Fibroblast of lung (primary cell): ENCODE data around the gene VAV2. TPM values are rescaled to one million over a fixed set of nuclear protein-coding genes. Genes with fewer than 3 reads are reported as not detected.
A peak's percentile ranks its signal among the peaks of the same experiment; 100 is the strongest.

Experiments used
- DNase-seq, 2 donors: peaks; one replicate each; pipeline versions ENCODE4 v3.0.0 to v3.0.0-alpha.2; 2010; ENCODE audit warnings: low read depth in 2 of 2
- H2AFZ ChIP-seq: 2 replicates; pipeline ENCODE4 v1.5.1; 2012; ENCODE audit warnings: low read length, control low read depth, inconsistent platforms
- H3K27ac ChIP-seq: 2 replicates; pipeline ENCODE4 v1.5.1; 2011; ENCODE audit warnings: low read length, control low read depth; ENCODE audit not compliant: insufficient read depth
- H3K27me3 ChIP-seq: 2 replicates; pipeline ENCODE4 v1.5.1; 2011; ENCODE audit warnings: mild to moderate bottlenecking, low read length; ENCODE audit not compliant: control insufficient read depth, insufficient read depth
- H3K36me3 ChIP-seq: 2 replicates; pipeline ENCODE4 v1.5.1; 2011; ENCODE audit warnings: low read length; ENCODE audit not compliant: control insufficient read depth, insufficient read depth
- H3K4me1 ChIP-seq: 2 replicates; pipeline ENCODE4 v1.5.1; 2011; ENCODE audit warnings: low read length; ENCODE audit not compliant: control insufficient read depth, insufficient read depth; ENCODE audit errors: extremely low read depth
- H3K4me2 ChIP-seq: 2 replicates; pipeline ENCODE4 v1.5.1; 2011; ENCODE audit warnings: low read length, control low read depth; ENCODE audit not compliant: insufficient read depth; ENCODE audit errors: extremely low read depth
- H3K4me3 ChIP-seq, 4 experiments: fragments of 200-600 bp in 1 of 4; sonication (generic) in 1 of 4; replicated peaks in 1 of 4; 2 replicates each; pipeline ENCODE4 v1.5.1; 2011 to 2016; ENCODE audit warnings: low read length in 4 of 4, low read depth in 3 of 4, mild to moderate bottlenecking in 3 of 4, control low read depth in 2 of 4, inconsistent platforms in 1 of 4, mixed read lengths in 1 of 4; ENCODE audit not compliant: insufficient read depth in 1 of 4; ENCODE audit errors: control extremely low read depth in 1 of 4
- H3K79me2 ChIP-seq: 2 replicates; pipeline ENCODE4 v1.5.1; 2012; ENCODE audit warnings: mild to moderate bottlenecking, low read length, inconsistent platforms; ENCODE audit not compliant: control insufficient read depth, insufficient read depth
- H3K9ac ChIP-seq: 2 replicates; pipeline ENCODE4 v1.5.1; 2011; ENCODE audit warnings: mild to moderate bottlenecking, low read length, control low read depth; ENCODE audit not compliant: insufficient read depth
- H3K9me3 ChIP-seq: 2 replicates; pipeline ENCODE4 v1.5.1; 2012; ENCODE audit warnings: low read depth, low read length; ENCODE audit not compliant: control insufficient read depth, insufficient read depth
- H4K20me1 ChIP-seq: 2 replicates; pipeline ENCODE4 v1.5.1; 2011; ENCODE audit warnings: low read length; ENCODE audit not compliant: control insufficient read depth, insufficient read depth; ENCODE audit errors: extremely low read depth
- CTCF ChIP-seq, 2 donors: IDR thresholded peaks in 1 of 2; conservative IDR thresholded peaks in 1 of 2; 1 replicate in 1 of 2; 2 replicates in 1 of 2; pipeline ENCODE4 v1.5.1; 2011 to 2012; ENCODE audit warnings: low read length in 2 of 2, control low read depth in 1 of 2, inconsistent platforms in 1 of 2, low read depth in 1 of 2, mild to moderate bottlenecking in 1 of 2
- EZH2 ChIP-seq: IDR thresholded peaks from 2 replicates; pipeline ENCODE4 v1.5.1; 2012; ENCODE audit warnings: low read length, control low read depth, mild to moderate bottlenecking; ENCODE audit errors: missing control alignments
- polyA plus RNA-seq, 2 donors: library from polyadenylated mRNA; depleted of rRNA in 1 of 2; stranded (reverse) in 1 of 2; unstranded in 1 of 2; fragments of >200 nt; gene quantifications; 2 replicates each; pipeline ENCODE4 v1.2.1, GENCODE V29; 2011 to 2012; ENCODE audit warnings: missing spikeins in 1 of 2
- total RNA-seq: library from RNA; depleted of rRNA; stranded (reverse); fragments of >200 nt; gene quantifications from 2 replicates; pipeline ENCODE4 v1.2.1, GENCODE V29; 2014

The VAV2 gene
- total and polyA plus RNA-seq, 2 donors (not counting 1 experiment from before 2014, with no cell fraction given): 13.7 to 17.7 TPM

- H3K4me3 ChIP-seq: no peak overlapping the region
- no peaks in the 10 kb centered on the region for H3K9me3 ChIP-seq
- TF ChIP-seq EZH2: no peak
- no peak for TF ChIP-seq CTCF (conservative IDR thresholded peaks at IDR 0.05 in 1 of 2, IDR thresholded peaks at IDR 0.05 in 1 of 2; ENCODE audit: low read depth in 1 of 2, low read length in 2 of 2)
- no peak overlapping the region for H3K27ac ChIP-seq
- no peak overlapping the region for H3K9ac ChIP-seq
- H3K79me2 ChIP-seq: peaks cover 27% of the 10 kb centered on the region
- no peaks in the 10 kb centered on the region for H4K20me1 ChIP-seq
- peaks cover 4% of the 10 kb centered on the region for H3K4me1 ChIP-seq
- H2AFZ ChIP-seq: no peak overlapping the region
- H3K36me3 ChIP-seq: no peaks in the 10 kb centered on the region
- H3K27me3 ChIP-seq: no peaks in the 10 kb centered on the region
- peak; percentile 67 to 95 for DNase-seq
- no peak overlapping the region for H3K4me2 ChIP-seq
Observed at GRCh38 chr9:133944746-133945135, 47.4 kb downstream of the VAV2 start.

GRCh38 chr9:133943781-133944745 lies 48.1 kb downstream of the VAV2 start:
- Histone ChIP-seq H3K27me3 (no peaks in the 10 kb centered on the region), H3K4me3 (no peak overlapping the region), H3K4me2 (no peak overlapping the region), H3K4me1 (peaks cover 4% of the 10 kb centered on the region), H3K9me3 (no peaks in the 10 kb centered on the region), H4K20me1 (no peaks in the 10 kb centered on the region), H3K36me3 (no peaks in the 10 kb centered on the region), H3K79me2 (peaks cover 21% of the 10 kb centered on the region), H2AFZ (no peak overlapping the region), H3K9ac (no peak overlapping the region), H3K27ac (no peak overlapping the region)
- DNase-seq: peak in 1 of 2 donors; percentile 80
- TF ChIP-seq CTCF (conservative IDR thresholded peaks at IDR 0.05 in 1 of 2, IDR thresholded peaks at IDR 0.05 in 1 of 2; ENCODE audit: low read depth in 1 of 2, low read length in 2 of 2): no peak
- no peak for TF ChIP-seq EZH2

DNA sequence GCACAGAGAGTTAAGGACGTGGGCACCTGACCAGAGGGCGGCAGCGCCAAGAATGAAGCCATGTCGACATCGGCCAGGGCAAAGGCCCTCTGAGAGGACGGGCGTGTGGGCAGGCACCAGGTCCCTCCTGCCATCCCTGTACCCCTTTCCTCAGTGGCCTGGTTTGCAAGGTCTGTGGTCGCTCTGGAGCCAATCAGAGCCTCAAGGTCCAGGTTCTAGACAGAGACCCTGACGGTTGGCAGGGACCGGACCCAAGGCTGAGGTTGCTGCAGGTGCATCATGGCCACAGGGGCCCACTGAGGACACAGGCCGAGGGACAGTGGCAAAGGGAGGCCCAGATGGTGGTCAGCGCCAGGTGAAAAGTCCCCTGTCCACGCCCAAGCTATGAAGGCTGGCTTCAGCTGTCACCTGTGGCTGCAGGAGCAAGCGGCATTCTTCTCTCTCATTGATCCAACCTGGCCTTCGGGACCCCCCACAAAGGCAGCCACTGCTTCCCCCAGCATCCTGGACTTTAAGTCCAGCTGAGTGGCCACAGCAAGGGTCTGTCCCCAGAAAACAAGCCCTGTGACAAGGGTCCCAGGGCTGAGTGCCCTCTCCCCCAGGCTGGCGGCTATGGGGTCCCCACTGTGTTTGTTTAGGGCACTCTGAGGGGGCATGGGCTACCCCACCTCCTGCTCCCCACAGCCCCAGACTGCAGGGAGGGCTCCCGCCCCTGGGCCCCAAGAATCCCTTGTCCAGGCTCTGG lies 48.9 kb downstream of the VAV2 start:
- peaks cover 20% of the 10 kb centered on the region for H3K79me2 ChIP-seq
- H3K27ac ChIP-seq: no peak overlapping the region
- no peak overlapping the region for H3K4me2 ChIP-seq
- DNase-seq: no peak
- no peaks in the 10 kb centered on the region for H3K9me3 ChIP-seq
- H3K9ac ChIP-seq: no peak overlapping the region
- no peaks in the 10 kb centered on the region for H3K36me3 ChIP-seq
- H3K4me3 ChIP-seq: no peak overlapping the region
- H3K4me1 ChIP-seq: peaks cover 4% of the 10 kb centered on the region
- H4K20me1 ChIP-seq: no peaks in the 10 kb centered on the region
- no peak for TF ChIP-seq CTCF (conservative IDR thresholded peaks at IDR 0.05 in 1 of 2, IDR thresholded peaks at IDR 0.05 in 1 of 2; ENCODE audit: low read depth in 1 of 2, low read length in 2 of 2)
- TF ChIP-seq EZH2: no peak
- no peak overlapping the region for H2AFZ ChIP-seq
- H3K27me3 ChIP-seq: no peaks in the 10 kb centered on the region
